H1 (cell line): ENCODE results near the gene TNFSF12. TPM values are rescaled to one million over a fixed set of nuclear protein-coding genes. Genes with fewer than 3 reads are reported as not detected.

Experiments
- CTCF ChIA-PET: fragments of 300-600 bp; sonication (Branson Sonifier 250); formaldehyde crosslinking; loops from one replicate; lab custom pipeline; 2021; ENCODE audit not compliant: partially characterized antibody; lab: Charles Lee
- POLR2A ChIA-PET: fragments of 300-600 bp; sonication (Branson Sonifier 250); formaldehyde crosslinking; loops from one replicate; lab custom pipeline; 2021; ENCODE audit warnings: inconsistent platforms; ENCODE audit not compliant: partially characterized antibody; lab: Charles Lee
- DNase-seq, 2 experiments: peaks; one replicate each; pipeline versions ENCODE4 v3.0.0 to v3.0.0-alpha.2; 2010 to 2022; ENCODE audit warnings: low spot score in 2 of 2, low read depth in 1 of 2, mixed read lengths in 1 of 2
- FAIRE-seq: peaks from 2 replicates; lab custom pipeline; 2011; peaks lifted over from hg19 to GRCh38; lab: Jason Lieb, UNC
- H2AFZ ChIP-seq: 2 replicates; pipeline ENCODE4 v1.8.1; 2012; ENCODE audit warnings: low read length, inconsistent platforms
- H2AK5ac ChIP-seq: 2 replicates; pipeline ENCODE4 v1.6.1; 2013; ENCODE audit warnings: low read depth, low read length
- H2BK120ac ChIP-seq: replicated peaks from 2 replicates; pipeline ENCODE3; 2013; ENCODE audit warnings: low read depth, low read length, inconsistent platforms
- H2BK12ac ChIP-seq: 2 replicates; pipeline ENCODE4 v1.6.1; 2013; ENCODE audit warnings: low read depth, low read length
- H2BK15ac ChIP-seq: 2 replicates; pipeline ENCODE4 v1.6.1; 2013; ENCODE audit warnings: low read length
- H2BK20ac ChIP-seq: 2 replicates; pipeline ENCODE4 v1.6.1; 2013; ENCODE audit warnings: low read length
- H2BK5ac ChIP-seq: 2 replicates; pipeline ENCODE4 v1.6.1; 2013; ENCODE audit warnings: low read depth, low read length
- H3K14ac ChIP-seq: 2 replicates; pipeline ENCODE4 v1.6.1; 2013; ENCODE audit warnings: inconsistent platforms; ENCODE audit not compliant: insufficient read length
- H3K18ac ChIP-seq: 2 replicates; pipeline ENCODE4 v1.6.1; 2013; ENCODE audit warnings: low read length; ENCODE audit errors: extremely low read depth
- H3K23ac ChIP-seq: 2 replicates; pipeline ENCODE4 v1.6.1; 2013; ENCODE audit warnings: inconsistent platforms; ENCODE audit not compliant: insufficient read length
- H3K23me2 ChIP-seq: 2 replicates; pipeline ENCODE4 v1.6.1; 2013; ENCODE audit warnings: low read depth, low read length
- H3K27ac ChIP-seq: 2 replicates; pipeline ENCODE4 v1.6.1; 2011; ENCODE audit warnings: low read depth, low read length, inconsistent platforms
- H3K27me3 ChIP-seq, 4 experiments: replicated peaks in 1 of 4; 1 replicate in 1 of 4; 2 replicates in 3 of 4; pipeline versions ENCODE4 v1.6.1 to v1.8.1; 2011 to 2013; ENCODE audit warnings: low read length in 3 of 4, mild to moderate bottlenecking in 3 of 4, inconsistent platforms in 2 of 4, mixed read lengths in 2 of 4, moderate library complexity in 1 of 4; ENCODE audit not compliant: control insufficient read depth in 3 of 4, insufficient read depth in 3 of 4; ENCODE audit errors: extremely low read depth in 1 of 4
- H3K36me3 ChIP-seq, 4 experiments: 2 replicates each; pipeline versions ENCODE4 v1.6.1 to v1.8.1; 2011 to 2013; ENCODE audit warnings: mild to moderate bottlenecking in 4 of 4, low read length in 3 of 4, moderate library complexity in 2 of 4, control low read depth in 1 of 4, inconsistent platforms in 1 of 4; ENCODE audit not compliant: insufficient read depth in 4 of 4, control insufficient read depth in 2 of 4
- H3K4ac ChIP-seq: replicated peaks from 2 replicates; pipeline ENCODE3; 2013; ENCODE audit warnings: low read length, low read depth, mixed read lengths, inconsistent platforms; ENCODE audit not compliant: insufficient read length
- H3K4me1 ChIP-seq, 4 experiments: replicated peaks in 1 of 4; 1 replicate in 1 of 4; 2 replicates in 3 of 4; pipeline versions ENCODE4 v1.6.1 to v1.8.1; 2011 to 2013; ENCODE audit warnings: low read length in 3 of 4, inconsistent platforms in 2 of 4, mixed read lengths in 1 of 4; ENCODE audit not compliant: insufficient read depth in 4 of 4, control insufficient read depth in 3 of 4
- H3K4me2 ChIP-seq, 2 experiments: 2 replicates each; pipeline versions ENCODE4 v1.6.1 to v1.8.1; 2011 to 2013; ENCODE audit warnings: low read depth in 2 of 2, low read length in 2 of 2, control low read depth in 1 of 2, inconsistent platforms in 1 of 2, mild to moderate bottlenecking in 1 of 2; ENCODE audit not compliant: insufficient read depth in 1 of 2
- H3K4me3 ChIP-seq, 4 experiments: fragments of 200-600, 300-600 bp in 1 of 4; sonication (generic), shearing (Covaris generic), sonication (Bioruptor Twin) in 1 of 4; 2 replicates each; pipeline versions ENCODE4 v1.5.1 to v1.8.1; 2011 to 2016; ENCODE audit warnings: low read length in 4 of 4, low read depth in 3 of 4, control low read depth in 2 of 4, inconsistent platforms in 2 of 4, mild to moderate bottlenecking in 2 of 4, mixed read lengths in 1 of 4, moderate library complexity in 1 of 4; ENCODE audit not compliant: insufficient read depth in 2 of 4; ENCODE audit errors: extremely low read depth in 1 of 4
- H3K56ac ChIP-seq: replicated peaks from 2 replicates; pipeline ENCODE3; 2013; ENCODE audit warnings: low read depth, mild to moderate bottlenecking, mixed read lengths, low read length, inconsistent platforms; ENCODE audit not compliant: insufficient read length
- H3K79me1 ChIP-seq: 2 replicates; pipeline ENCODE4 v1.6.1; 2013; ENCODE audit warnings: low read depth, low read length, control low read depth
- H3K79me2 ChIP-seq, 2 experiments: 2 replicates each; pipeline versions ENCODE4 v1.6.1 to v1.8.1; 2012 to 2013; ENCODE audit warnings: low read length in 2 of 2, mild to moderate bottlenecking in 2 of 2, inconsistent platforms in 1 of 2; ENCODE audit not compliant: insufficient read depth in 2 of 2, control insufficient read depth in 1 of 2
- H3K9ac ChIP-seq, 4 experiments: replicated peaks in 1 of 4; 1 replicate in 1 of 4; 2 replicates in 3 of 4; pipeline versions ENCODE4 v1.6.1 to v1.8.1; 2011 to 2013; ENCODE audit warnings: low read depth in 3 of 4, low read length in 3 of 4, control low read depth in 2 of 4, mild to moderate bottlenecking in 2 of 4, moderate library complexity in 2 of 4, inconsistent platforms in 1 of 4; ENCODE audit errors: extremely low read depth in 1 of 4
- H3K9me3 ChIP-seq, 2 experiments: 2 replicates each; pipeline versions ENCODE4 v1.6.1 to v1.8.1; 2012 to 2013; ENCODE audit warnings: mild to moderate bottlenecking in 2 of 2, moderate library complexity in 2 of 2, control low read depth in 1 of 2, inconsistent platforms in 1 of 2, low read depth in 1 of 2, low read length in 1 of 2, mixed read lengths in 1 of 2; ENCODE audit not compliant: insufficient read depth in 2 of 2
- H4K20me1 ChIP-seq, 2 experiments: replicated peaks in 1 of 2; 2 replicates each; pipeline versions ENCODE3 to v1.8.1; 2011 to 2013; ENCODE audit warnings: inconsistent platforms in 2 of 2, low read length in 2 of 2, mild to moderate bottlenecking in 1 of 2; ENCODE audit not compliant: insufficient read depth in 2 of 2, control insufficient read depth in 1 of 2
- H4K5ac ChIP-seq: 2 replicates; pipeline ENCODE4 v1.6.1; 2013; ENCODE audit warnings: low read length, low read depth, mixed read lengths, inconsistent platforms; ENCODE audit not compliant: insufficient read length
- H4K8ac ChIP-seq: 2 replicates; pipeline ENCODE4 v1.8.0; 2013; ENCODE audit warnings: mild to moderate bottlenecking, moderate library complexity, low read length, inconsistent platforms; ENCODE audit not compliant: insufficient read depth; ENCODE audit errors: extremely low read depth
- H4K91ac ChIP-seq: replicated peaks from 2 replicates; pipeline ENCODE3; 2013; ENCODE audit warnings: low read length, mixed read lengths, inconsistent platforms; ENCODE audit not compliant: insufficient read length
- CHD2 ChIP-seq: IDR thresholded peaks from 2 replicates; pipeline ENCODE4 v1.6.1; 2012; ENCODE audit warnings: low read length, improper control_type of control experiment
- CREB1 ChIP-seq: IDR thresholded peaks from 2 replicates; pipeline ENCODE4 v1.6.1; 2012; ENCODE audit warnings: inconsistent platforms
- EP300 ChIP-seq, 2 experiments: IDR thresholded peaks; 1 replicate in 1 of 2; 2 replicates in 1 of 2; pipeline ENCODE4 v1.6.1; 2011 to 2012; ENCODE audit warnings: low read depth in 2 of 2, low read length in 2 of 2, mild to moderate bottlenecking in 2 of 2, borderline replicate concordance in 1 of 2, inconsistent platforms in 1 of 2, moderate library complexity in 1 of 2
- HDAC2 ChIP-seq, 2 experiments: fragments of 300-600 bp in 1 of 2; sonication (generic) in 1 of 2; IDR thresholded peaks; 2 replicates each; pipeline ENCODE4 v1.6.1; 2011 to 2012; ENCODE audit warnings: low read depth in 2 of 2, low read length in 2 of 2, mild to moderate bottlenecking in 2 of 2, moderate library complexity in 2 of 2, borderline replicate concordance in 1 of 2, inconsistent platforms in 1 of 2
- JUND ChIP-seq: IDR thresholded peaks from 2 replicates; pipeline ENCODE4 v1.6.1; 2011; ENCODE audit warnings: mild to moderate bottlenecking, improper control_type of control experiment, low read length
- KDM5A ChIP-seq: fragments of 200-600 bp; IDR thresholded peaks from 2 replicates; pipeline ENCODE4 v1.7.1; 2012; ENCODE audit warnings: mild to moderate bottlenecking, low read length, inconsistent platforms, mixed read lengths
- MAX ChIP-seq: IDR thresholded peaks from 2 replicates; pipeline ENCODE4 v1.6.1; 2012; ENCODE audit warnings: inconsistent platforms
- SIN3A ChIP-seq, 2 experiments: IDR thresholded peaks in 1 of 2; conservative IDR thresholded peaks in 1 of 2; 2 replicates each; pipeline ENCODE4 v1.6.1; 2011 to 2012; ENCODE audit warnings: low read length in 2 of 2, improper control_type of control experiment in 1 of 2, low read depth in 1 of 2, mild to moderate bottlenecking in 1 of 2
- SRF ChIP-seq: IDR thresholded peaks from 2 replicates; pipeline ENCODE4 v1.6.1; 2011; ENCODE audit warnings: mild to moderate bottlenecking, low read depth, low read length, moderate library complexity
- TAF1 ChIP-seq: IDR thresholded peaks from 2 replicates; pipeline ENCODE4 v1.6.1; 2011; ENCODE audit warnings: mild to moderate bottlenecking, low read depth, low read length
- WGBS, 2 experiments: shearing (Covaris generic) in 1 of 2; methylation state at CpG; one replicate each; pipeline versions ENCODE4 v1.1.6 to v1.1.7; 2013 to 2015; ENCODE audit warnings: low lambda C conversion rate in 2 of 2, mixed read lengths in 2 of 2, inconsistent platforms in 1 of 2, low coverage in 1 of 2, missing lambda C conversion rate in 1 of 2; ENCODE audit not compliant: insufficient replicate concordance in 2 of 2, insufficient coverage in 1 of 2, insufficient read length in 1 of 2; ENCODE audit errors: extremely low coverage in 1 of 2, missing lambda C conversion rate in 1 of 2; 5-methylcytosine and 5-hydroxymethylcytosine counted together
- polyA plus RNA-seq, 7 experiments: library from polyadenylated mRNA; depleted of rRNA in 3 of 7; stranded (reverse) in 5 of 7; unstranded in 2 of 7; fragments of >200 nt in 5 of 7; fragments of 200-250 nt in 2 of 7; gene quantifications; 1 replicate in 5 of 7; 2 replicates in 1 of 7; 4 replicates in 1 of 7; pipeline versions ENCODE4 v1.2.1 to v1.2.3, GENCODE V29; 2011 to 2013; ENCODE audit warnings: missing spikeins in 2 of 7, mixed read lengths in 2 of 7
- total RNA-seq: library from RNA; stranded (reverse); fragmentation: NEBNext Ultra II Directional; extraction: Animal tissue kit (Norgen Biotek cat#: 25700); gene quantifications from 2 replicates; pipeline ENCODE4 v1.2.1, GENCODE V29; 2021

Gene TNFSF12
- total and polyA plus RNA-seq, 2 of the 8 experiments (the other 6 are each of a cell fraction or from before 2014, with no cell fraction given) = 7.2 to 9.6 TPM

- Histone ChIP-seq H2AFZ (no peak overlapping the region), H3K79me1 (peaks cover 6% of the 10 kb centered on the region), H4K91ac (peak overlapping the region; percentile 98), H3K18ac (peak overlapping the region; percentile 94), H2BK15ac (no peak overlapping the region), H2BK120ac (no peak overlapping the region), H3K9me3 (no peaks in the 10 kb centered on the region), H2BK20ac (no peak overlapping the region), H4K20me1 (peaks cover 27 to 34% of the 10 kb centered on the region in 2 experiments), H3K9ac (peak overlapping the region; percentile 98 to 100 (median 99)), H3K4me1 (peaks cover 4 to 10% (median 7%) of the 10 kb centered on the region in 4 experiments), H4K5ac (peak overlapping the region; percentile 77), H2AK5ac (no peak overlapping the region), H2BK5ac (peak overlapping the region; percentile 98), H4K8ac (peak overlapping the region; percentile 98; the same call in 1 of the 2 replicates), H3K27me3 (no peaks in the 10 kb centered on the region), H3K23me2 (peaks cover 4% of the 10 kb centered on the region), H3K4me2 (peak overlapping the region; percentile 71 to 97), H3K4ac (peak overlapping the region; percentile 98), H2BK12ac (no peak overlapping the region), H3K27ac (peak overlapping the region; percentile 99), H3K14ac (peak overlapping the region; percentile 18), H3K4me3 (peak overlapping the region; percentile 97 to 99 (median 98)), H3K56ac (peak overlapping the region; percentile 83), H3K79me2 (peaks cover 23 to 39% of the 10 kb centered on the region in 2 experiments), H3K23ac (no peak overlapping the region), H3K36me3 (peaks cover 51 to 75% (median 67%) of the 10 kb centered on the region in 4 experiments)
- FAIRE-seq (no peak), DNase-seq (peak in 1 of 2 experiments; percentile 82)
- ChIA-PET CTCF (interaction anchor here (0.6 to 3.6 kb wide), 5 partner anchors 10 to 217 kb away, joined by 3 to 24 read pairs (median 5); partner anchors contain the start of genes MPDU1 and SOX15), POLR2A (interaction anchor here (0.7 to 37.5 kb wide), 39 partner anchors 9 to 366 kb away, joined by 3 to 1144 read pairs (median 4); partner anchors contain the start of genes ACAP1, ATP1B2, CD68 and CTDNEP1)
- WGBS, 2 experiments = 1% methylated on average over 28 of the region's 71 CpGs; no CpG with 5 or more reads in 1 of the 2 experiments
- TF ChIP-seq MAX (peak; percentile 93), SIN3A (conservative IDR thresholded peaks at IDR 0.05 in 1 of 2, IDR thresholded peaks at IDR 0.05 in 1 of 2; ENCODE audit: low read depth in 1 of 2, low read length in 2 of 2) (peak in 1 of 2 experiments; percentile 90; a peak in 2 of 4 replicates), SRF (peak; percentile 20; the same call in 1 of the 2 replicates), KDM5A (no peak), HDAC2 (IDR thresholded peaks at IDR 0.05; ENCODE audit: borderline replicate concordance in 1 of 2, low read depth in 2 of 2, low read length in 2 of 2) (peak in 1 of 2 experiments; percentile 92; a peak in 1 of 4 replicates), CREB1 (peak; percentile 88), JUND (no peak), TAF1 (peak; percentile 77), EP300 (IDR thresholded peaks at IDR 0.05; ENCODE audit: borderline replicate concordance in 1 of 2, low read depth in 2 of 2, low read length in 2 of 2) (0 out of 3 replicates have a peak, but pooled peaks of 1 of the 2 experiments have one; percentile 7), CHD2 (peak; percentile 29; the same call in 1 of the 2 replicates)
Measured at GRCh38 chr17:7573324-7574080, 24.6 kb downstream of the TNFSF12 start.
